Measurements from ENCODE around the gene SLC8A1.

SLC8A1 gene

GRCh38 chr2:40419364-40419762 lies 32.5 kb downstream of the SLC8A1 start:
- DNase-seq = no peak

- no peak for DNase-seq
Measured at GRCh38 chr2:40418614-40419363, 33.1 kb downstream of the SLC8A1 start.

GRCh38 chr2:40416486-40416885 lies 35.4 kb downstream of the SLC8A1 start:
- DNase-seq = no peak

- DNase-seq = no peak
Measured at GRCh38 chr2:40415391-40415790, 36.5 kb downstream of the SLC8A1 start.

- DNase-seq = no peak
Measured at GRCh38 chr2:40412456-40412855, 39.4 kb downstream of the SLC8A1 start.

GRCh38 chr2:40410695-40411094 lies 41.2 kb downstream of the SLC8A1 start:
- no peak for DNase-seq

- DNase-seq = no peak
Measured at GRCh38 chr2:40409734-40410133, 42.2 kb downstream of the SLC8A1 start.

- DNase-seq = no peak
Measured at GRCh38 chr2:40406485-40407289, 45.2 kb downstream of the SLC8A1 start.

- no peak for DNase-seq
Measured at GRCh38 chr2:40405465-40405864, 46.4 kb downstream of the SLC8A1 start.

- DNase-seq = no peak
Measured at GRCh38 chr2:40404517-40404916, 47.4 kb downstream of the SLC8A1 start.

- DNase-seq = no peak
Measured at GRCh38 chr2:40403233-40403836, 48.6 kb downstream of the SLC8A1 start.

GRCh38 chr2:40401896-40402295 lies 50.0 kb downstream of the SLC8A1 start:
- DNase-seq = no peak

GRCh38 chr2:40400336-40400953 lies 51.4 kb downstream of the SLC8A1 start:
- DNase-seq = no peak

GRCh38 chr2:40397765-40398164 lies 54.1 kb downstream of the SLC8A1 start:
- no peak for DNase-seq

GRCh38 chr2:40396124-40396523 lies 55.8 kb downstream of the SLC8A1 start:
- peak; percentile 13 for DNase-seq

- DNase-seq = no peak
Measured at GRCh38 chr2:40395169-40396073, 56.5 kb downstream of the SLC8A1 start.

GRCh38 chr2:40394597-40394996 lies 57.3 kb downstream of the SLC8A1 start:
- no peak for DNase-seq

- DNase-seq = no peak
Measured at GRCh38 chr2:40394031-40394430, 57.9 kb downstream of the SLC8A1 start.

- DNase-seq = no peak
Measured at GRCh38 chr2:40388161-40388560, 63.7 kb downstream of the SLC8A1 start.

GRCh38 chr2:40386177-40386576 lies 65.7 kb downstream of the SLC8A1 start:
- no peak for DNase-seq

GRCh38 chr2:40384714-40385113 lies 67.2 kb downstream of the SLC8A1 start:
- no peak for DNase-seq

GRCh38 chr2:40384233-40384632 lies 67.7 kb downstream of the SLC8A1 start:
- no peak for DNase-seq
